Prostate gland (tissue), 2 donors: ENCODE data around the gene TAB2.

ENCODE experiments used
- CTCF ChIP-seq, 4 experiments: fragments of 200-600 bp in 2 of 4; fragments of 450-650 bp in 2 of 4; sonication (generic) in 2 of 4; IDR thresholded peaks; 1 replicate in 3 of 4; 2 replicates in 1 of 4; pipeline ENCODE4 v1.5.1; 2016 to 2019; ENCODE audit warnings: antibody characterized with exemption in 4 of 4, mild to moderate bottlenecking in 2 of 4, moderate library complexity in 2 of 4
- POLR2A ChIP-seq: fragments of 450-650 bp; IDR thresholded peaks from one replicate; pipeline ENCODE4 v1.6.1; 2016; ENCODE audit warnings: antibody characterized with exemption, mild to moderate bottlenecking
- POLR2AphosphoS5 ChIP-seq: sonication (generic); formaldehyde crosslinking; IDR thresholded peaks from one replicate; pipeline ENCODE4 v1.6.1; 2017; ENCODE audit warnings: antibody characterized with exemption

- no peak for TF ChIP-seq CTCF (IDR thresholded peaks at IDR 0.05)
- no peak for TF ChIP-seq POLR2AphosphoS5
- TF ChIP-seq POLR2A, result no peak
These were observed 41.9 kb downstream of the TAB2 start for GRCh38 chr6:149359440-149359839.
